Stimulated activated memory B cell treated with anti-CD40 and anti-IgM and Interleukin-4, amounts not matched to agents 10 μg/mL and 1 μg/mL and 100 μg/mL, for 72 hours (primary cell): Measurements from ENCODE around the gene SLU7.

Experiments
- ATAC-seq: fragments of 150-1000 bp; cut with Tn5 transposase; 2 replicates; pipeline ENCODE4 v1.10.0; 2021
- H3K27ac Mint-ChIP-seq: one replicate; pipeline ENCODE4 v1.8.0; 2022; ENCODE audit warnings: mild to moderate bottlenecking, mixed read lengths
- H3K27me3 Mint-ChIP-seq: one replicate; pipeline ENCODE4 v1.8.0; 2022; ENCODE audit warnings: mixed read lengths
- H3K36me3 Mint-ChIP-seq: one replicate; pipeline ENCODE4 v1.8.0; 2022; ENCODE audit warnings: mixed read lengths
- H3K4me1 Mint-ChIP-seq: one replicate; pipeline ENCODE4 v1.8.0; 2022; ENCODE audit warnings: mixed read lengths
- H3K4me3 Mint-ChIP-seq: one replicate; pipeline ENCODE4 v1.8.0; 2022; ENCODE audit warnings: mild to moderate bottlenecking, moderate library complexity, mixed read lengths
- H3K9me3 Mint-ChIP-seq: one replicate; pipeline ENCODE4 v1.8.0; 2022; ENCODE audit warnings: mixed read lengths

The SLU7 gene

GRCh38 chr5:160456480-160457177 lies 37.7 kb upstream of the SLU7 start:
- H3K4me3 Mint-ChIP-seq = no peak overlapping the region
- peak; percentile 34 for ATAC-seq

GRCh38 chr5:160455600-160455999 lies 36.7 kb upstream of the SLU7 start:
- Mint-ChIP-seq H3K9me3 (no peaks in the 10 kb centered on the region), H3K27me3 (no peaks in the 10 kb centered on the region), H3K27ac (no peak overlapping the region), H3K4me1 (peaks cover 47% of the 10 kb centered on the region), H3K4me3 (no peak overlapping the region), H3K36me3 (no peaks in the 10 kb centered on the region)
- ATAC-seq = no peak

More at GRCh38 chr5:160456480-160457177, 37.7 kb upstream of the SLU7 start:
- no peaks in the 10 kb centered on the region for H3K36me3 Mint-ChIP-seq
- H3K4me1 Mint-ChIP-seq = peaks cover 49% of the 10 kb centered on the region
- H3K27me3 Mint-ChIP-seq = no peaks in the 10 kb centered on the region
- no peak overlapping the region for H3K27ac Mint-ChIP-seq
- no peaks in the 10 kb centered on the region for H3K9me3 Mint-ChIP-seq

- Mint-ChIP-seq H3K4me1 (peaks cover 50% of the 10 kb centered on the region), H3K36me3 (no peaks in the 10 kb centered on the region), H3K9me3 (no peaks in the 10 kb centered on the region), H3K4me3 (no peak overlapping the region), H3K27ac (no peak overlapping the region), H3K27me3 (no peaks in the 10 kb centered on the region)
- no peak for ATAC-seq
These were observed 34.9 kb upstream of the SLU7 start for GRCh38 chr5:160453751-160454150.

GRCh38 chr5:160452795-160453194 lies 33.9 kb upstream of the SLU7 start:
- no peak for ATAC-seq
- H3K27me3 Mint-ChIP-seq = no peaks in the 10 kb centered on the region
- peaks cover 48% of the 10 kb centered on the region for H3K4me1 Mint-ChIP-seq
- no peak overlapping the region for H3K4me3 Mint-ChIP-seq
- no peaks in the 10 kb centered on the region for H3K9me3 Mint-ChIP-seq
- peak overlapping the region; percentile 61 for H3K27ac Mint-ChIP-seq
- no peaks in the 10 kb centered on the region for H3K36me3 Mint-ChIP-seq

GRCh38 chr5:160452036-160452435 lies 33.2 kb upstream of the SLU7 start:
- no peaks in the 10 kb centered on the region for H3K9me3 Mint-ChIP-seq
- H3K4me1 Mint-ChIP-seq = peaks cover 48% of the 10 kb centered on the region
- no peak for ATAC-seq
- H3K36me3 Mint-ChIP-seq = no peaks in the 10 kb centered on the region
- H3K4me3 Mint-ChIP-seq = no peak overlapping the region
- no peaks in the 10 kb centered on the region for H3K27me3 Mint-ChIP-seq
- H3K27ac Mint-ChIP-seq = no peak overlapping the region

- Mint-ChIP-seq H3K27ac (no peak overlapping the region), H3K36me3 (no peaks in the 10 kb centered on the region), H3K4me1 (peaks cover 43% of the 10 kb centered on the region), H3K9me3 (no peaks in the 10 kb centered on the region), H3K27me3 (no peaks in the 10 kb centered on the region), H3K4me3 (no peak overlapping the region)
- no peak for ATAC-seq
These were observed 32.4 kb upstream of the SLU7 start for GRCh38 chr5:160451281-160451680.

- H3K27me3 Mint-ChIP-seq = no peaks in the 10 kb centered on the region
- H3K27ac Mint-ChIP-seq = peak overlapping the region; percentile 29
- peaks cover 38% of the 10 kb centered on the region for H3K4me1 Mint-ChIP-seq
- ATAC-seq = peak; percentile 57
- no peaks in the 10 kb centered on the region for H3K9me3 Mint-ChIP-seq
- no peak overlapping the region for H3K4me3 Mint-ChIP-seq
- no peaks in the 10 kb centered on the region for H3K36me3 Mint-ChIP-seq
These were observed 31.5 kb upstream of the SLU7 start for GRCh38 chr5:160450164-160450932.

- H3K36me3 Mint-ChIP-seq = no peaks in the 10 kb centered on the region
- no peak for ATAC-seq
- peak overlapping the region; percentile 29 for H3K27ac Mint-ChIP-seq
- H3K4me1 Mint-ChIP-seq = peaks cover 36% of the 10 kb centered on the region
- no peaks in the 10 kb centered on the region for H3K27me3 Mint-ChIP-seq
- H3K9me3 Mint-ChIP-seq = no peaks in the 10 kb centered on the region
- H3K4me3 Mint-ChIP-seq = no peak overlapping the region
These were observed 30.6 kb upstream of the SLU7 start for GRCh38 chr5:160449458-160449857.

GRCh38 chr5:160448886-160449285 lies 30.0 kb upstream of the SLU7 start:
- ATAC-seq = no peak
- no peaks in the 10 kb centered on the region for H3K9me3 Mint-ChIP-seq
- no peak overlapping the region for H3K27ac Mint-ChIP-seq
- no peaks in the 10 kb centered on the region for H3K27me3 Mint-ChIP-seq
- no peaks in the 10 kb centered on the region for H3K36me3 Mint-ChIP-seq
- peaks cover 36% of the 10 kb centered on the region for H3K4me1 Mint-ChIP-seq
- no peak overlapping the region for H3K4me3 Mint-ChIP-seq

GRCh38 chr5:160445751-160446150 lies 26.9 kb upstream of the SLU7 start:
- H3K4me1 Mint-ChIP-seq = peaks cover 38% of the 10 kb centered on the region
- no peak overlapping the region for H3K4me3 Mint-ChIP-seq
- ATAC-seq = no peak
- no peaks in the 10 kb centered on the region for H3K36me3 Mint-ChIP-seq
- H3K27ac Mint-ChIP-seq = no peak overlapping the region
- no peaks in the 10 kb centered on the region for H3K9me3 Mint-ChIP-seq
- no peaks in the 10 kb centered on the region for H3K27me3 Mint-ChIP-seq

- H3K9me3 Mint-ChIP-seq = no peaks in the 10 kb centered on the region
- H3K27me3 Mint-ChIP-seq = no peaks in the 10 kb centered on the region
- H3K4me3 Mint-ChIP-seq = no peak overlapping the region
- ATAC-seq = no peak
- no peaks in the 10 kb centered on the region for H3K36me3 Mint-ChIP-seq
- H3K27ac Mint-ChIP-seq = no peak overlapping the region
- H3K4me1 Mint-ChIP-seq = peaks cover 32% of the 10 kb centered on the region
These were observed 26.3 kb upstream of the SLU7 start for GRCh38 chr5:160445132-160445531.

- no peak overlapping the region for H3K4me3 Mint-ChIP-seq
- H3K9me3 Mint-ChIP-seq = no peaks in the 10 kb centered on the region
- peaks cover 26% of the 10 kb centered on the region for H3K4me1 Mint-ChIP-seq
- ATAC-seq = no peak
- no peaks in the 10 kb centered on the region for H3K27me3 Mint-ChIP-seq
- H3K36me3 Mint-ChIP-seq = no peaks in the 10 kb centered on the region
- H3K27ac Mint-ChIP-seq = no peak overlapping the region
These were observed 25.5 kb upstream of the SLU7 start for GRCh38 chr5:160444407-160444806.

- ATAC-seq = no peak
- Mint-ChIP-seq H3K27me3 (no peaks in the 10 kb centered on the region), H3K27ac (peak overlapping the region; percentile 26), H3K36me3 (no peaks in the 10 kb centered on the region), H3K4me3 (no peak overlapping the region), H3K9me3 (no peaks in the 10 kb centered on the region), H3K4me1 (peaks cover 39% of the 10 kb centered on the region)
These were observed 24.0 kb upstream of the SLU7 start for GRCh38 chr5:160442824-160443431.

- Mint-ChIP-seq H3K36me3 (no peaks in the 10 kb centered on the region), H3K9me3 (no peaks in the 10 kb centered on the region), H3K4me3 (no peak overlapping the region), H3K4me1 (peaks cover 39% of the 10 kb centered on the region), H3K27me3 (no peaks in the 10 kb centered on the region), H3K27ac (no peak overlapping the region)
- ATAC-seq = no peak
These were observed 22.5 kb upstream of the SLU7 start for GRCh38 chr5:160441311-160441781.

GRCh38 chr5:160439205-160439600 lies 20.3 kb upstream of the SLU7 start:
- no peaks in the 10 kb centered on the region for H3K9me3 Mint-ChIP-seq
- H3K36me3 Mint-ChIP-seq = no peaks in the 10 kb centered on the region
- H3K4me1 Mint-ChIP-seq = peaks cover 59% of the 10 kb centered on the region
- no peaks in the 10 kb centered on the region for H3K27me3 Mint-ChIP-seq
- peak overlapping the region; percentile 90 for H3K27ac Mint-ChIP-seq
- peak overlapping the region; percentile 83 for H3K4me3 Mint-ChIP-seq
- ATAC-seq = peak; percentile 88
